ENCODE measurements around the gene ENO2.

DNA sequence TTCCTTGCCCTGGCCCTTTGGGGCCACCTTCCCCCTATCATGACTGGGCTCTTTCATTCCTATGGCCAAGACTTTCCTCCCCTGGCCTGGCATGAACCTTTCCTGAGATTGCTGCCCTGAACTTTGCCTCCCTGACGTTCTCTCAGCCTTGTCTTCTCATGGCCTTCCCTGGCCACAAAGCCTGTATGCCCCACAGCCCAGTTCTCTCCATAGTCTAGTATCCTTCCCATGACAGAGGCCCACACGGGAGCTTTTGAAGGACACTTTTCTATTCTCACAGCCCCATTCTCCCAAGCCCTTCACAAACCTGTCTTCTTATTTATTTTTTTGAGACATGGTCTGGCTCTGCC, 24.8 kb downstream of the ENO2 start:
- TF ChIP-seq, protein P1, sequence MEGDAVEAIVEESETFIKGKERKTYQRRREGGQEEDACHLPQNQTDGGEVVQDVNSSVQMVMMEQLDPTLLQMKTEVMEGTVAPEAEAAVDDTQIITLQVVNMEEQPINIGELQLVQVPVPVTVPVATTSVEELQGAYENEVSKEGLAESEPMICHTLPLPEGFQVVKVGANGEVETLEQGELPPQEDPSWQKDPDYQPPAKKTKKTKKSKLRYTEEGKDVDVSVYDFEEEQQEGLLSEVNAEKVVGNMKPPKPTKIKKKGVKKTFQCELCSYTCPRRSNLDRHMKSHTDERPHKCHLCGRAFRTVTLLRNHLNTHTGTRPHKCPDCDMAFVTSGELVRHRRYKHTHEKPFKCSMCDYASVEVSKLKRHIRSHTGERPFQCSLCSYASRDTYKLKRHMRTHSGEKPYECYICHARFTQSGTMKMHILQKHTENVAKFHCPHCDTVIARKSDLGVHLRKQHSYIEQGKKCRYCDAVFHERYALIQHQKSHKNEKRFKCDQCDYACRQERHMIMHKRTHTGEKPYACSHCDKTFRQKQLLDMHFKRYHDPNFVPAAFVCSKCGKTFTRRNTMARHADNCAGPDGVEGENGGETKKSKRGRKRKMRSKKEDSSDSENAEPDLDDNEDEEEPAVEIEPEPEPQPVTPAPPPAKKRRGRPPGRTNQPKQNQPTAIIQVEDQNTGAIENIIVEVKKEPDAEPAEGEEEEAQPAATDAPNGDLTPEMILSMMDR (conservative IDR thresholded peaks at IDR 0.05 in 1 of 2, IDR thresholded peaks at IDR 0.05 in 1 of 2; ENCODE audit: extremely low read depth in 1 of 2, insufficient read depth in 1 of 2, low read depth in 1 of 2, low read length in 2 of 2) = no peak
- no peak for TF ChIP-seq EZH2 (IDR thresholded peaks at IDR 0.05; ENCODE audit: borderline replicate concordance, low read length)

All from mammary epithelial cell (primary cell).